GM12878 (cell line): Measurements from ENCODE around the gene PLCG1.

ENCODE experiments used
- EP300 ChIP-seq, 2 experiments: fragments of 150-350 bp in 1 of 2; IDR thresholded peaks; 2 replicates each; pipeline ENCODE4 v1.6.1; 2011 to 2012; ENCODE audit warnings: low read depth in 2 of 2, low read length in 2 of 2, borderline replicate concordance in 1 of 2, improper control_type of control experiment in 1 of 2, inconsistent platforms in 1 of 2; ENCODE audit not compliant: control insufficient read depth in 1 of 2
- GABPA ChIP-seq: IDR thresholded peaks from 2 replicates; pipeline ENCODE4 v1.6.1; 2014; ENCODE audit warnings: antibody characterized with exemption, low read depth, mild to moderate bottlenecking, inconsistent platforms
- HDGF ChIP-seq: fragments of 450-650 bp; IDR thresholded peaks from 2 replicates; pipeline ENCODE4 v1.6.1; 2016; ENCODE audit warnings: antibody characterized with exemption
- MTA2 ChIP-seq: fragments of 450-650 bp; IDR thresholded peaks from 2 replicates; pipeline ENCODE4 v1.6.1; 2016; ENCODE audit warnings: low read depth, mild to moderate bottlenecking, moderate library complexity
- POLR2A ChIP-seq: IDR thresholded peaks from 2 replicates; pipeline ENCODE4 v1.6.1; 2011; ENCODE audit warnings: low read depth, mild to moderate bottlenecking, low read length
- SRF ChIP-seq, 2 experiments: IDR thresholded peaks; 2 replicates each; pipeline ENCODE4 v1.6.1; 2011; ENCODE audit warnings: low read depth in 2 of 2, low read length in 2 of 2, mild to moderate bottlenecking in 1 of 2, moderate library complexity in 1 of 2
- SUPT20H ChIP-seq: IDR thresholded peaks from 2 replicates; pipeline ENCODE4 v1.6.1; 2011; ENCODE audit warnings: low read depth, mild to moderate bottlenecking, low read length, moderate library complexity, borderline replicate concordance; ENCODE audit not compliant: control insufficient read depth
- SUZ12 ChIP-seq: fragments of 200-600 bp; sonication (generic); IDR thresholded peaks from one replicate; pipeline ENCODE4 v1.6.1; 2018; ENCODE audit warnings: antibody characterized with exemption, mild to moderate bottlenecking; ENCODE audit not compliant: unreplicated experiment
- YY1 ChIP-seq: IDR thresholded peaks from 2 replicates; pipeline ENCODE4 v1.6.1; 2011; ENCODE audit warnings: low read depth, mild to moderate bottlenecking, low read length
- TF ChIP-seq, protein P1 (sequence below), 3 experiments: IDR thresholded peaks in 2 of 3; conservative IDR thresholded peaks in 1 of 3; 2 replicates each; pipeline ENCODE4 v1.5.1; 2011; ENCODE audit warnings: low read depth in 3 of 3, low read length in 3 of 3, mild to moderate bottlenecking in 3 of 3, control low read depth in 2 of 3, moderate library complexity in 2 of 3, inconsistent platforms in 1 of 3, mixed read lengths in 1 of 3; ENCODE audit not compliant: control insufficient read depth in 2 of 3, insufficient read depth in 1 of 3; ENCODE audit errors: extremely low read depth in 1 of 3

DNA sequence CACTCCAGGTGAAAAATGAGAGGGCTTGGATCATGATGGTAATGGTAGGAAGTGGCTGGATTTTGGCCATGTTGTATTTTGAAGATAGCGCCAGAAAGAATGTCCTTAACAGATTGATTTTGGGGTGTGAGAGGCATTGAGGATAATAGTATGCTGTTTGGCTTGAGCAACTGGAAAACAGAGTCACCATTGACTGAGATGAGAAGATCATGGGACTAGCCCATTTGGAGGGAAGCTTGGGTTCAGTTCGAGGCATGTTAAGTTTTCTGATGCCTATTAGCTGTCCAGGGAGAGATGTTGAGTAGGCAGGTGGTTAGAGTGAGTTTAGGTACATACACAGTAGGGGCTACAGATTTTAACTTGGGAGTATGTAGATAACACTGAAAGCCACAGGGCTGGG lies 23.3 kb downstream of the PLCG1 start:
- TF ChIP-seq, protein P1, sequence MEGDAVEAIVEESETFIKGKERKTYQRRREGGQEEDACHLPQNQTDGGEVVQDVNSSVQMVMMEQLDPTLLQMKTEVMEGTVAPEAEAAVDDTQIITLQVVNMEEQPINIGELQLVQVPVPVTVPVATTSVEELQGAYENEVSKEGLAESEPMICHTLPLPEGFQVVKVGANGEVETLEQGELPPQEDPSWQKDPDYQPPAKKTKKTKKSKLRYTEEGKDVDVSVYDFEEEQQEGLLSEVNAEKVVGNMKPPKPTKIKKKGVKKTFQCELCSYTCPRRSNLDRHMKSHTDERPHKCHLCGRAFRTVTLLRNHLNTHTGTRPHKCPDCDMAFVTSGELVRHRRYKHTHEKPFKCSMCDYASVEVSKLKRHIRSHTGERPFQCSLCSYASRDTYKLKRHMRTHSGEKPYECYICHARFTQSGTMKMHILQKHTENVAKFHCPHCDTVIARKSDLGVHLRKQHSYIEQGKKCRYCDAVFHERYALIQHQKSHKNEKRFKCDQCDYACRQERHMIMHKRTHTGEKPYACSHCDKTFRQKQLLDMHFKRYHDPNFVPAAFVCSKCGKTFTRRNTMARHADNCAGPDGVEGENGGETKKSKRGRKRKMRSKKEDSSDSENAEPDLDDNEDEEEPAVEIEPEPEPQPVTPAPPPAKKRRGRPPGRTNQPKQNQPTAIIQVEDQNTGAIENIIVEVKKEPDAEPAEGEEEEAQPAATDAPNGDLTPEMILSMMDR (IDR thresholded peaks at IDR 0.05 in 2 of 3, conservative IDR thresholded peaks at IDR 0.05 in 1 of 3; ENCODE audit: control insufficient read depth in 2 of 3, extremely low read depth in 1 of 3, insufficient read depth in 1 of 3, low read depth in 3 of 3, low read length in 3 of 3) = no peak
- TF ChIP-seq GABPA = no peak
- no peak for TF ChIP-seq YY1
- no peak for TF ChIP-seq SUPT20H
- TF ChIP-seq HDGF = no peak
- TF ChIP-seq POLR2A = no peak
- no peak for TF ChIP-seq MTA2
- TF ChIP-seq SRF (IDR thresholded peaks at IDR 0.05; ENCODE audit: low read depth in 2 of 2, low read length in 2 of 2) = no peak
- no peak for TF ChIP-seq EP300 (IDR thresholded peaks at IDR 0.05; ENCODE audit: borderline replicate concordance in 1 of 2, control insufficient read depth in 1 of 2, low read depth in 2 of 2, low read length in 2 of 2)
- TF ChIP-seq SUZ12 = no peak
